GM06990 (cell line): Measurements from ENCODE around the gene AMZ1.

Experiments used
- DNase-seq: peaks from one replicate; pipeline ENCODE4 v3.0.0-alpha.2; 2011; ENCODE audit not compliant: insufficient read length; ENCODE audit errors: extremely low read depth
- H3K27me3 ChIP-seq: replicated peaks from 2 replicates; pipeline ENCODE4 v1.6.0; 2011; ENCODE audit warnings: low read length; ENCODE audit not compliant: control insufficient read depth, insufficient read depth
- H3K36me3 ChIP-seq: 2 replicates; pipeline ENCODE4 v1.5.1; 2011; ENCODE audit warnings: low read length; ENCODE audit not compliant: control insufficient read depth, insufficient read depth
- H3K4me3 ChIP-seq: replicated peaks from 2 replicates; pipeline ENCODE4 v1.5.1; 2011; ENCODE audit warnings: low read depth, mild to moderate bottlenecking, control low read depth, low read length
- TF ChIP-seq, protein P1 (sequence below): IDR thresholded peaks from 2 replicates; pipeline ENCODE4 v1.5.1; 2011; ENCODE audit warnings: low read length, control low read depth, mild to moderate bottlenecking, inconsistent platforms; ENCODE audit not compliant: insufficient read depth, poor library complexity, severe bottlenecking

The AMZ1 gene

DNA sequence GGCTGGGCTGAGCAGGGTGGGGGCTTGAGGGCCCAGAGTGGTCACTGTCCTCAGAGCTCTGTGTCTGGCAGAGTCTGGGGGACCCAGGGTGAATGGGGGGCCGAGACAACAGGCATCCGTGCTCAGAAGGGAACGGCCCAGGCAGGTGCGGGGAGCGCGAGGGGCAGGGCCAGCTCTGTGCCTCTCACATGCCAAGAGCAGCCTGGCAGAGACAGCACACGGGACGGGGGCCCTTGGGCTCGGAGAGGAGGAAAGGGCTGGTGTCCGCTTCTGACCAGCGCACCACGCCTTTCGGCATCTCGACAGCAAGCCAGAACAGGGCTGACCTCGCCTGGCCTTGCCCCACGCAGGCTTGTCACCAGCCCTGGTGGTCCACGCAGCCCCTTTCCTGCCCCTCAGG, 13.4 kb downstream of the AMZ1 start:
- TF ChIP-seq, protein P1, sequence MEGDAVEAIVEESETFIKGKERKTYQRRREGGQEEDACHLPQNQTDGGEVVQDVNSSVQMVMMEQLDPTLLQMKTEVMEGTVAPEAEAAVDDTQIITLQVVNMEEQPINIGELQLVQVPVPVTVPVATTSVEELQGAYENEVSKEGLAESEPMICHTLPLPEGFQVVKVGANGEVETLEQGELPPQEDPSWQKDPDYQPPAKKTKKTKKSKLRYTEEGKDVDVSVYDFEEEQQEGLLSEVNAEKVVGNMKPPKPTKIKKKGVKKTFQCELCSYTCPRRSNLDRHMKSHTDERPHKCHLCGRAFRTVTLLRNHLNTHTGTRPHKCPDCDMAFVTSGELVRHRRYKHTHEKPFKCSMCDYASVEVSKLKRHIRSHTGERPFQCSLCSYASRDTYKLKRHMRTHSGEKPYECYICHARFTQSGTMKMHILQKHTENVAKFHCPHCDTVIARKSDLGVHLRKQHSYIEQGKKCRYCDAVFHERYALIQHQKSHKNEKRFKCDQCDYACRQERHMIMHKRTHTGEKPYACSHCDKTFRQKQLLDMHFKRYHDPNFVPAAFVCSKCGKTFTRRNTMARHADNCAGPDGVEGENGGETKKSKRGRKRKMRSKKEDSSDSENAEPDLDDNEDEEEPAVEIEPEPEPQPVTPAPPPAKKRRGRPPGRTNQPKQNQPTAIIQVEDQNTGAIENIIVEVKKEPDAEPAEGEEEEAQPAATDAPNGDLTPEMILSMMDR = no peak
- no peak for DNase-seq
- no peaks in the 10 kb centered on the region for H3K36me3 ChIP-seq
- no peaks in the 10 kb centered on the region for H3K27me3 ChIP-seq
- H3K4me3 ChIP-seq = no peak overlapping the region

DNA sequence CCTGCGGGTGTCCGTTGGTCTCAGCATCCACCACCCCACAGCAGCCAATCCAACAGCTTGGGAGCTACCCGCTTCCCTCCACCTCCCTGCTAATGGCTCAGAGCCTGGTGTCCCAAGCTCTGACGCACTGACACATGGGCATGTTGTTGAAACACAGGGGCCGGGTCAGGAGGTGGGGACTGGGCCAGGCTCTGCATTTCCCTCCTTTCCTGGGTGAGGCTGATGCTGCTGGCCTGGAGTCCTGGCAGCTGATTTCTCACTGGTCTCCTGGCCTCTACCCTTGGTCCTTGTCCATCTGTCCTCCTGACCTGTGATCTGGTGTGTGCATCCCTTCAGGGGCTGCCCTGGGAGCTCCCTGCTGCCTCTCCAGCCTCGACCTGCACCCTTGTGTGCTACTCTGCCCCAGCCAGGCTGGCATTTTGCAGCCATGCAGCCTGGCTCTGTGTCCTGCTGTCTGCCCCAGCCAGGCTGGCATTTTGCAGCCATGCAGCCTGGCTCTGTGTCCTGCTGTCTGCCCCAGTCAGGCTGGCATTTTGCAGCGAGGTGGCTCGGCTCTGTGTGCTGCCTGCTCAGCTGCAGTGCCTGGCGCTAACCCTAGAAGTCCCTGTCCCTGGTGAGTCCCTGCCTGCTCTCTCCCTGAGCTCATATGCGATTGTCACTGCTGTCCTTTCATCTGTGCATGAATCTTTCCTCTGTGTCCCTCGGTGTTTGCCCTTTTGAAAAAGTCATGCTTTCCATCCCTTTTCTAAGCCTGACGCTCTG, 14.0 kb downstream of the AMZ1 start:
- Histone ChIP-seq H3K4me3 (no peak overlapping the region), H3K27me3 (no peaks in the 10 kb centered on the region), H3K36me3 (no peaks in the 10 kb centered on the region)
- no peak for DNase-seq
- TF ChIP-seq, protein P1 = no peak

DNA sequence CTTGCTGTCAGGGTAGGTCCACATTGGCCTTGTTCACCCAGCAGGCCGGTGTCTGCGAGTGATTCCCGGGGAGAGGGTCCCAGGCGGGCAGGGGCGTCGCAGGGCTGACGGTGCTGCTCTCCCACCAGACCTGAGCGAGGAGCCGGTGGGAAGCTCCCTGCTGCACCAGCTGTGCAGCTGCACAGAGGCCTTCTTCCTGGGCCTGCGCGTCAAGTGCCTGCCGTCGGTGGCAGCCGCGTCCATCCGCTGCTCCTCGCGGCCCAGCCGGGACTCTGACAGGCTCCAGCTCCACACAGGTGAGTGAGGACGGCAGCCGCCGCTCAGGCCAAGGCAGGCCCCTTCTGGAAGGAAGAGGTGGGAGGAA, 14.6 kb downstream of the AMZ1 start:
- TF ChIP-seq, protein P1 = no peak
- no peaks in the 10 kb centered on the region for H3K36me3 ChIP-seq
- no peak for DNase-seq
- no peak overlapping the region for H3K4me3 ChIP-seq
- H3K27me3 ChIP-seq = no peaks in the 10 kb centered on the region

DNA sequence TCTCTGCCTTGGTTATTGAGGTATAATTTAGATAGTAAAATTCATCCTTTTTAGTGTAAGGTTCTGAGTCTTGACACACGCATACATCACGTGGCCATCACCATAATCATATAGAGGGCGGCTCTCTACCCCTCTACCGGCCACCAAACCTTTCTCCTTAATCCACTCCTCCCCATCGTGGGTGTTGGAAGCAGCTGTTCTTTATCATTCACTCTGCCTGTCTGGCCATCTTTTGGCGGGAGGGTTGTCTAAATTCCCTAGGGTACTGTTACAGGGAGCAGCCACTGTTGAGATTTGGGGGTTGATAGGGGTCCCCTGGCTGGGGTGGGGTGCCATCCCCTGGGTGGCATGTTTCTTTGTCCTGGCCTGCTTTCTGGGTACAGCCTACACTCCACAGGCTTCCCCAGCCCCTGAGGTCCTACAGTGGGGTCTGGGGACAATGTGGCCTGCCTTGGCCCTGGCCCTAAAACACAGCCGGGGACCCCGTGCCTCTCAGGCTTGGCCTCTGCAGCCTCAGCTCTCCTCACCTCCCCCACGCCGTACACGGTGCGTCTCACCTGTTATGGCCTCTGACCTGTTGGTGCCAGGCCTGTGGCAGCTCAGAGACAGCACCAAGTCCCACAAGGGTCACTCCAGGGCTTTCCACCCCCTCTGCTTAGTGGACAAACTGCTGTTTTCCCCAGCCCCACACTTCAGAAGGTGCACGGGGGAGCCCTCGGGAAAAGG, 17.5 kb downstream of the AMZ1 start:
- DNase-seq = no peak
- Histone ChIP-seq H3K36me3 (no peaks in the 10 kb centered on the region), H3K27me3 (no peaks in the 10 kb centered on the region), H3K4me3 (no peak overlapping the region)
- TF ChIP-seq, protein P1 = no peak

DNA sequence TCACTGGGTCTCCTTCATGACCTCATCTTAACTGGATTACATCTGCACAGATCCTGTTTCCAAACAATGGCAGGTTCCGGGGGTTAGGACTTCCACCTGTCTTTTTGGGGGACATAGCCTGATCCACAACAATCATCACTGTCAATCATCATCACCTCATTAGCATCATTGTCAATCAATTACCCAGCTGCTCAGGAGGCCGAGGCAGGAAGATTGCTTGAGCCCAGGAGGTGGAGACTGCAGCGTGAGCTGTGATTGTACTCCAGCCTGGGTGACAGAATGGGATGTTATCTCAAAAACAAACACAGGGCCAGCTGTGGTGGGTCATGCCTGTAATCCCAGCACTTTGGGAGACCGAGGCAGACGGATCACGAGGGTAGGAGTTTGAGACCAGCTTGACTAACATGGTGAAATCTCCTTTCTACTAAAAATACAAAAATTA, 18.7 kb downstream of the AMZ1 start:
- TF ChIP-seq, protein P1 = no peak
- H3K4me3 ChIP-seq = no peak overlapping the region
- DNase-seq = no peak
- no peaks in the 10 kb centered on the region for H3K36me3 ChIP-seq
- H3K27me3 ChIP-seq = no peaks in the 10 kb centered on the region

DNA sequence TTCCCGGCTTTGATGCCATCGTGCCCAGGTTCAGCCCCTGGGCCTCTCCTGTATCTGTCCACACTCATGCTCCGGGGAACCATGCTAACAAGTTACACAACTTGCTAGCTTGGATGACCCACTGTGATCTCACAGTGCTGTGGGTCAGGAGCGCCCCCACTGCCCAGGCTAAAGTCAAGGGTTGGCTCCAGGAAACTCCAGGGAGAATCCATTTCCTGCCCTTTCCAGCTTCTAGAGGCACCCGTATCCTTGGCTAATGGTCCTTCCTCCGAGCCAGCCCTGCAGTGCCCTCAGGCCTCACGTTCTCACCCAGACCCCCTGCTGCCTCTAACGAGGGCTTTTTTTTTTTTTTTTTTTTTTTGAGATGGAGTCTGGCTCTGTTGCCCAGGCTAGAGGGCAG, 19.5 kb downstream of the AMZ1 start:
- Histone ChIP-seq H3K4me3 (no peak overlapping the region), H3K36me3 (no peaks in the 10 kb centered on the region), H3K27me3 (no peaks in the 10 kb centered on the region)
- TF ChIP-seq, protein P1 = no peak
- DNase-seq = no peak
